Mesenchymal stem cell (in vitro differentiated cells and primary cell): Measurements from ENCODE around the gene ATXN7L1.

Experiments used
- DNase-seq: peaks from one replicate; pipeline ENCODE4 v3.0.0-alpha.2; 2013
- H2AFZ ChIP-seq: one replicate; pipeline ENCODE4 v1.6.1; 2013; ENCODE audit warnings: low read depth, mild to moderate bottlenecking, control low read depth, inconsistent platforms, low read length, moderate library complexity
- H2AK5ac ChIP-seq: 2 replicates; pipeline ENCODE4 v1.6.1; 2013; ENCODE audit warnings: low read length, moderate library complexity, mild to moderate bottlenecking, inconsistent platforms; ENCODE audit not compliant: severe bottlenecking
- H2BK120ac ChIP-seq: one replicate; pipeline ENCODE4 v1.6.1; 2013; ENCODE audit warnings: low read depth, mild to moderate bottlenecking, inconsistent platforms, low read length, moderate library complexity
- H2BK12ac ChIP-seq, 2 experiments: one replicate each; pipeline ENCODE4 v1.6.1; 2013; ENCODE audit warnings: inconsistent platforms in 2 of 2, low read length in 2 of 2, mild to moderate bottlenecking in 2 of 2, moderate library complexity in 2 of 2, control low read depth in 1 of 2
- H2BK15ac ChIP-seq: one replicate; pipeline ENCODE4 v1.6.1; 2013; ENCODE audit warnings: mild to moderate bottlenecking, low read depth, inconsistent platforms; ENCODE audit not compliant: poor library complexity, severe bottlenecking
- H2BK5ac ChIP-seq: 2 replicates; pipeline ENCODE4 v1.6.1; 2013; ENCODE audit warnings: low read depth, mild to moderate bottlenecking, low read length, control low read depth, inconsistent platforms; ENCODE audit not compliant: poor library complexity, severe bottlenecking
- H3K14ac ChIP-seq, 2 experiments: one replicate each; pipeline ENCODE4 v1.6.1; 2013; ENCODE audit warnings: inconsistent platforms in 2 of 2, low read length in 2 of 2, control low read depth in 1 of 2, mild to moderate bottlenecking in 1 of 2, moderate library complexity in 1 of 2
- H3K18ac ChIP-seq, 2 experiments: one replicate each; pipeline ENCODE4 v1.6.1; 2013; ENCODE audit warnings: inconsistent platforms in 2 of 2, low read length in 2 of 2, control low read depth in 1 of 2, low read depth in 1 of 2, mild to moderate bottlenecking in 1 of 2
- H3K23ac ChIP-seq, 2 experiments: one replicate each; pipeline ENCODE4 v1.6.1; 2013; ENCODE audit warnings: inconsistent platforms in 2 of 2, low read length in 2 of 2, mild to moderate bottlenecking in 2 of 2, moderate library complexity in 2 of 2, control low read depth in 1 of 2
- H3K27ac ChIP-seq: 2 replicates; pipeline ENCODE4 v1.5.1; 2013; ENCODE audit warnings: mild to moderate bottlenecking, moderate library complexity, low read length, control low read depth, inconsistent platforms; ENCODE audit not compliant: poor library complexity, severe bottlenecking
- H3K27me3 ChIP-seq, 2 experiments: 2 replicates each; pipeline versions ENCODE4 v1.6.1 to v1.7.0; 2013; ENCODE audit warnings: low read length in 2 of 2, mild to moderate bottlenecking in 2 of 2, moderate library complexity in 2 of 2, control low read depth in 1 of 2, inconsistent platforms in 1 of 2; ENCODE audit not compliant: control insufficient read depth in 1 of 2, insufficient read depth in 1 of 2
- H3K36me3 ChIP-seq, 2 experiments: 2 replicates each; pipeline versions ENCODE4 v1.6.1 to v1.7.0; 2013; ENCODE audit warnings: low read length in 2 of 2, control low read depth in 1 of 2, inconsistent platforms in 1 of 2, low read depth in 1 of 2, mild to moderate bottlenecking in 1 of 2; ENCODE audit not compliant: insufficient read depth in 2 of 2, control insufficient read depth in 1 of 2
- H3K4ac ChIP-seq, 2 experiments: one replicate each; pipeline ENCODE4 v1.6.1; 2013; ENCODE audit warnings: inconsistent platforms in 2 of 2, low read length in 2 of 2, mild to moderate bottlenecking in 2 of 2, moderate library complexity in 2 of 2, control low read depth in 1 of 2, low read depth in 1 of 2
- H3K4me1 ChIP-seq: 2 replicates; pipeline ENCODE4 v1.6.1; 2013; ENCODE audit warnings: low read depth, low read length, control low read depth; ENCODE audit not compliant: control insufficient read depth, insufficient read depth
- H3K4me2 ChIP-seq: 2 replicates; pipeline ENCODE4 v1.6.1; 2013; ENCODE audit warnings: low read length, mild to moderate bottlenecking, inconsistent platforms; ENCODE audit not compliant: poor library complexity, severe bottlenecking
- H3K4me3 ChIP-seq, 2 experiments: 2 replicates each; pipeline versions ENCODE4 v1.5.1 to v1.7.0; 2013; ENCODE audit warnings: low read length in 2 of 2, mild to moderate bottlenecking in 2 of 2, control low read depth in 1 of 2, low read depth in 1 of 2; ENCODE audit not compliant: insufficient read depth in 1 of 2
- H3K79me1 ChIP-seq: replicated peaks from 2 replicates; pipeline ENCODE4 v1.6.1; 2013; ENCODE audit warnings: mild to moderate bottlenecking, control low read depth, low read length, inconsistent platforms; ENCODE audit not compliant: poor library complexity, severe bottlenecking
- H3K9ac ChIP-seq: 2 replicates; pipeline ENCODE4 v1.7.0; 2013; ENCODE audit warnings: mild to moderate bottlenecking, low read length, moderate library complexity
- H3K9me3 ChIP-seq: 2 replicates; pipeline ENCODE4 v1.7.0; 2013; ENCODE audit warnings: mild to moderate bottlenecking, low read length; ENCODE audit not compliant: control insufficient read depth
- H4K8ac ChIP-seq: one replicate; pipeline ENCODE4 v1.6.1; 2013; ENCODE audit warnings: inconsistent platforms, mild to moderate bottlenecking, low read length, moderate library complexity
- H4K91ac ChIP-seq: one replicate; pipeline ENCODE4 v1.6.1; 2013; ENCODE audit warnings: mild to moderate bottlenecking, low read length, inconsistent platforms
- WGBS: methylation state at CpG from one replicate; pipeline ENCODE4 v1.1.7; 2013; ENCODE audit warnings: mixed read lengths; 5-methylcytosine and 5-hydroxymethylcytosine counted together

ATXN7L1 gene

GRCh38 chr7:105728028-105728427 lies 148.4 kb downstream of the ATXN7L1 start:
- 90% methylated on average over 1 of the region's 2 CpGs for WGBS
- Histone ChIP-seq H3K23ac (no peak overlapping the region), H3K4me1 (no peaks in the 10 kb centered on the region), H3K9ac (no peak overlapping the region), H3K18ac (no peak overlapping the region), H3K4ac (no peak overlapping the region), H2AK5ac (no peak overlapping the region), H3K36me3 (peaks cover 0 to 6% of the 10 kb centered on the region in 2 experiments), H3K9me3 (no peaks in the 10 kb centered on the region), H2BK12ac (no peak overlapping the region), H3K27me3 (no peaks in the 10 kb centered on the region), H3K27ac (no peak overlapping the region), H2BK15ac (no peak overlapping the region), H4K91ac (no peak overlapping the region), H2BK120ac (no peak overlapping the region), H3K4me2 (no peak overlapping the region), H2AFZ (no peak overlapping the region), H2BK5ac (no peak overlapping the region), H3K14ac (no peak overlapping the region), H3K4me3 (no peak overlapping the region), H4K8ac (no peak overlapping the region), H3K79me1 (peaks cover 2% of the 10 kb centered on the region)
- DNase-seq = no peak

GRCh38 chr7:105724688-105725087 lies 151.7 kb downstream of the ATXN7L1 start:
- Histone ChIP-seq H3K36me3 (peaks cover 3 to 6% of the 10 kb centered on the region in 2 experiments), H3K4me2 (no peak overlapping the region), H3K4me1 (no peaks in the 10 kb centered on the region), H2BK15ac (no peak overlapping the region), H3K23ac (no peak overlapping the region), H3K4me3 (no peak overlapping the region), H4K91ac (no peak overlapping the region), H2BK12ac (no peak overlapping the region), H2AFZ (no peak overlapping the region), H3K27me3 (no peaks in the 10 kb centered on the region), H3K79me1 (peaks cover 2% of the 10 kb centered on the region), H3K9ac (no peak overlapping the region), H4K8ac (no peak overlapping the region), H3K18ac (no peak overlapping the region), H3K9me3 (no peaks in the 10 kb centered on the region), H2BK120ac (no peak overlapping the region), H2BK5ac (no peak overlapping the region), H2AK5ac (no peak overlapping the region), H3K14ac (no peak overlapping the region), H3K27ac (no peak overlapping the region), H3K4ac (no peak overlapping the region)
- no peak for DNase-seq
- WGBS = 93% methylated on average over 2 of the region's 2 CpGs

DNA sequence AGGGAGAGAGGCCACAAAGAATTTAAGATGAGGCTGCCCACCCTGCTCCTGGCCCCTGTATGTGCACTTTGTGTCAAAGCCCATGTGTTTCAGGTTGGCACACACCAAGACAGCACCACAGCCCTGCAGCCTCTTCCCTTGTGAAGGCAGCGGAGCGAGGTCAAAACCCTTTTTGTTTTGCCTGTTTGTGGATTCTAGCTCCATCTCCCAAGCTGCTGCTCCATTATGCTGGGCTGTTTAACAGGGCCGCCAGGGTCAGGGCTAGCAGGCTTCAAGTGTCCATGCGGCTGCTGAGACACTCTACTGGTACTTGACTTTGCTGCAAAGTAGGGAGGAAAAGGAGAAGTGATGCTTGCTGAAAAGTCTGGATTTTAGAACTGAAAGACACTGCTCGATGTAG lies 152.8 kb downstream of the ATXN7L1 start:
- H2BK15ac ChIP-seq = no peak overlapping the region
- H3K79me1 ChIP-seq = peaks cover 2% of the 10 kb centered on the region
- H2AK5ac ChIP-seq = no peak overlapping the region
- 84% methylated on average over 5 of the region's 5 CpGs for WGBS
- H3K27me3 ChIP-seq = no peaks in the 10 kb centered on the region
- no peak overlapping the region for H3K18ac ChIP-seq
- no peak overlapping the region for H2BK120ac ChIP-seq
- no peak overlapping the region for H3K4me2 ChIP-seq
- no peaks in the 10 kb centered on the region for H3K9me3 ChIP-seq
- H3K27ac ChIP-seq = no peak overlapping the region
- H3K36me3 ChIP-seq = peaks cover 3 to 6% of the 10 kb centered on the region in 2 experiments
- no peak overlapping the region for H3K23ac ChIP-seq
- no peak overlapping the region for H4K8ac ChIP-seq
- no peak overlapping the region for H2BK5ac ChIP-seq
- no peak overlapping the region for H3K4ac ChIP-seq
- no peak overlapping the region for H2AFZ ChIP-seq
- DNase-seq = no peak
- no peak overlapping the region for H3K9ac ChIP-seq
- H3K14ac ChIP-seq = no peak overlapping the region
- no peaks in the 10 kb centered on the region for H3K4me1 ChIP-seq
- H2BK12ac ChIP-seq = no peak overlapping the region
- H4K91ac ChIP-seq = no peak overlapping the region
- no peak overlapping the region for H3K4me3 ChIP-seq

GRCh38 chr7:105721571-105722104 lies 154.8 kb downstream of the ATXN7L1 start:
- H4K91ac ChIP-seq = no peak overlapping the region
- H3K23ac ChIP-seq = no peak overlapping the region
- H3K14ac ChIP-seq = no peak overlapping the region
- 95% methylated on average over 4 of the region's 5 CpGs for WGBS
- H3K9ac ChIP-seq = no peak overlapping the region
- H3K27me3 ChIP-seq = no peaks in the 10 kb centered on the region
- H3K36me3 ChIP-seq = peaks cover 3 to 6% of the 10 kb centered on the region in 2 experiments
- H2AFZ ChIP-seq = no peak overlapping the region
- H3K79me1 ChIP-seq = peaks cover 2% of the 10 kb centered on the region
- H3K4ac ChIP-seq = no peak overlapping the region
- H2BK12ac ChIP-seq = no peak overlapping the region
- no peak overlapping the region for H2BK120ac ChIP-seq
- H2BK15ac ChIP-seq = no peak overlapping the region
- no peaks in the 10 kb centered on the region for H3K9me3 ChIP-seq
- no peak overlapping the region for H2AK5ac ChIP-seq
- H3K4me1 ChIP-seq = no peaks in the 10 kb centered on the region
- H2BK5ac ChIP-seq = no peak overlapping the region
- no peak overlapping the region for H4K8ac ChIP-seq
- no peak for DNase-seq
- H3K18ac ChIP-seq = no peak overlapping the region
- H3K4me3 ChIP-seq = no peak overlapping the region
- no peak overlapping the region for H3K4me2 ChIP-seq
- no peak overlapping the region for H3K27ac ChIP-seq
